ENCODE data around the gene NYAP2. TPM values are rescaled to one million over a fixed set of nuclear protein-coding genes. Genes with fewer than 3 reads are reported as not detected.

The NYAP2 gene
- total and polyA plus RNA-seq, 12 donors = 0.04 TPM; not detected in 11

DNA sequence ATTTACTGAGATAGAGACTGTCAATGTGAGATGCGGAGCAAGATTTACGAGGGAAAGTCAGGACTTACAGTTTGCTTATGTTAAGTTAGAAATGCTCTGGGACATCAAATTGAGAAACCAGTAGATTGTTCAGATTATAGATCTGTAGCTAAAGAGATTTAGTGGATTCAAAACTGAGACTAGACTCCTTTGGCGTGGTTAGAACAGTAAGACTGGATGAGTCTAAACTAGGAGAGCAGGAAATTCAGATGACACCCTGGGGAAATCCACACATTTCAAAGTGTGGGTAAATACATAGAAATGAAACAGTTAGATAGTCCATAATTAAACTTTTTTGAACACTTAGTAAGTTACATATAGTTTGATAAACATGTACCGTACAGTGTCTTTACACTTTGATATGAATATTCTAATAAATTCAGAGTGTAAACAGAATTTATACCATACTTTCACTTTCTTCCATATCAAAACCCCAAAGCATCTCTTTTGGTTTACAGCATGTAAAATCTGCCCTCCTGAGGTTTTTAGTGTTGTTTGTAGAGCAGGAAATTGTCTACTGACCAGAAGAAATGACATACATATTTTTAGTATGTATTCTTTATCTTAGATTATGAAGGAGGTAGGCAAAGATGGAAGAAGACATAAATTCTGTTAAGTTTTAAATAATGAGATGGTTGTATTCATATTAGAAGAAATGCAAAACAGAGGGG lies 231.5 kb downstream of the NYAP2 start:
- DNase-seq (no peak), ATAC-seq (no peak)
- H3K27me3 ChIP-seq = peaks cover 0 to 10% (median 0%) of the 10 kb centered on the region in 7 donors
- intact Hi-C loops (cut with DNase I) = no loop called here
- H3K27ac ChIP-seq = no peak overlapping the region
- WGBS, 2 donors = 84 to 89% methylated on average over 4 of the region's 4 CpGs
- H3K36me3 ChIP-seq = no peaks in the 10 kb centered on the region
- TF ChIP-seq, protein P1, sequence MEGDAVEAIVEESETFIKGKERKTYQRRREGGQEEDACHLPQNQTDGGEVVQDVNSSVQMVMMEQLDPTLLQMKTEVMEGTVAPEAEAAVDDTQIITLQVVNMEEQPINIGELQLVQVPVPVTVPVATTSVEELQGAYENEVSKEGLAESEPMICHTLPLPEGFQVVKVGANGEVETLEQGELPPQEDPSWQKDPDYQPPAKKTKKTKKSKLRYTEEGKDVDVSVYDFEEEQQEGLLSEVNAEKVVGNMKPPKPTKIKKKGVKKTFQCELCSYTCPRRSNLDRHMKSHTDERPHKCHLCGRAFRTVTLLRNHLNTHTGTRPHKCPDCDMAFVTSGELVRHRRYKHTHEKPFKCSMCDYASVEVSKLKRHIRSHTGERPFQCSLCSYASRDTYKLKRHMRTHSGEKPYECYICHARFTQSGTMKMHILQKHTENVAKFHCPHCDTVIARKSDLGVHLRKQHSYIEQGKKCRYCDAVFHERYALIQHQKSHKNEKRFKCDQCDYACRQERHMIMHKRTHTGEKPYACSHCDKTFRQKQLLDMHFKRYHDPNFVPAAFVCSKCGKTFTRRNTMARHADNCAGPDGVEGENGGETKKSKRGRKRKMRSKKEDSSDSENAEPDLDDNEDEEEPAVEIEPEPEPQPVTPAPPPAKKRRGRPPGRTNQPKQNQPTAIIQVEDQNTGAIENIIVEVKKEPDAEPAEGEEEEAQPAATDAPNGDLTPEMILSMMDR (IDR thresholded peaks at IDR 0.05) = no peak
- H3K4me1 ChIP-seq = no peaks in the 10 kb centered on the region
- no peaks in the 10 kb centered on the region for H3K9me3 ChIP-seq
- H3K4me3 ChIP-seq = no peak overlapping the region

DNA sequence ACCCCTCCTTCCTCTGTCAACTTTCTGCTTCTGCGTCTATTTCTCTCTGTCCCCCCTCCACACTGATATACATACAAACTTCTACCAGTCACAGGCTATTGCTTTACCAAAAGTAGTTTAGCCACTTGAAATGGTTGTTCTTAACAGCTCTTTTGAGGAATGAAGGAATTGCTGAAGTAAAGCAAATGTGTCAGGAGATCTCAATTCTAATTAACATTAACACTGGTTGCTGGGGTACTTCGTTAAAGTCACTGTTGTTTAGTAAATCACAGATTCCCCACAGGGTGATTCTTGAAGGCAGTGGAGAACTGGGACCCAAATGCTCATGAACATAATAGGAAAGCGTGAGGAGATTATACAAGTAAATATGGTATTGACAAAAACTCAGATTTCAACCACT lies 232.8 kb downstream of the NYAP2 start:
- WGBS, 2 donors = 76 to 78% methylated on average over 3 of the region's 3 CpGs
- Histone ChIP-seq H3K36me3 (no peaks in the 10 kb centered on the region), H3K27ac (no peak overlapping the region), H3K27me3 (peaks cover 0 to 10% (median 0%) of the 10 kb centered on the region in 7 donors), H3K4me3 (no peak overlapping the region), H3K9me3 (no peaks in the 10 kb centered on the region), H3K4me1 (no peaks in the 10 kb centered on the region)
- TF ChIP-seq, protein P1 (IDR thresholded peaks at IDR 0.05) = no peak
- no peak for ATAC-seq
- DNase-seq = no peak
- intact Hi-C loops (cut with DNase I) = no loop called here

DNA sequence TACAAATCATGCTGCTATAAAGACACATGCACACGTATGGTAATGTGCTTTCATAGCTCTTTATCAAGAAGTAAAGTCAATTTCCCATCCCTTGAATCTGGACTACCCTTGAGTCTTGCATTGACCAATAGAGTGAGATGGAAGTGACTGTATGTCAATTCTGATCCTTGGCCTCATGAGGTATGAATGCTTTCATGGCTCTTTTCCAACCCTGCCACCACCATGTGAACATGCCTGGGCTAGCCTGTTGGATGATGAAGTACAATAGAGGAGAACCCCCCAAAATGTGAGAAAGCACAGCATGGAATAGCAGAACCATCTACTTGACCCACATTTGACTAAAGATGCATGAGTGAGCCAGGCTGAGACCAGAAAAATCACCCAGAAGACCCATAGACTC lies 237.0 kb downstream of the NYAP2 start:
- TF ChIP-seq, protein P1 (IDR thresholded peaks at IDR 0.05) = no peak
- no peak for ATAC-seq
- DNase-seq = no peak
- 71 to 87% methylated on average over 1 of the region's 1 CpG for WGBS, 2 donors
- H3K9me3 ChIP-seq = no peaks in the 10 kb centered on the region
- H3K4me1 ChIP-seq = no peaks in the 10 kb centered on the region
- intact Hi-C loops (cut with DNase I) = no loop called here
- no peak overlapping the region for H3K4me3 ChIP-seq
- no peak overlapping the region for H3K27ac ChIP-seq
- peaks cover 0 to 7% (median 0%) of the 10 kb centered on the region in 7 donors for H3K27me3 ChIP-seq
- no peaks in the 10 kb centered on the region for H3K36me3 ChIP-seq

DNA sequence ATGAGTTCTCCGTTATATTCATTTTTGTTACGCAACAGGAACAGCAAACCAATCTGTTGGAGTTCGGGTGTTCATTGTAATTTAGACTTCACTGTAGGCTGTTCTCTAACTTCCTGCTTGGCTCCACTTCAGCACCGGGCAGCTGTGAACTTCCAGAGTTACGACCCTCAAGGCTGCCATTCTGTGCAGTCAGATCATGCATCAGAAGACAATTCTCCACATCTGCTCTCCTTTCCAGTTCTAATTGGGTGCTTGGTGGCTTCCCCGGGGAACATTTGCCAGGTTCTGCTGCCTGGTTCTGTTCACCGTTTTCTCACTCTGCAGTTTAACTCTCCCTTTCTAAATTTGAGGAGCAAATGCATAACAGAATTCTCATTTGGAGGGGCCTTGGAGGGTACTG lies 237.7 kb downstream of the NYAP2 start:
- 40 to 47% methylated on average over 7 of the region's 7 CpGs for WGBS, 2 donors
- ATAC-seq (no peak), DNase-seq (no peak)

More for the DNA sequence above, 237.7 kb downstream of the NYAP2 start:
- no peaks in the 10 kb centered on the region for H3K4me1 ChIP-seq
- H3K4me3 ChIP-seq = no peak overlapping the region
- no peaks in the 10 kb centered on the region for H3K9me3 ChIP-seq
- intact Hi-C loops (cut with DNase I) = no loop called here
- peaks cover 0 to under 1% (median 0%) of the 10 kb centered on the region in 7 donors for H3K27me3 ChIP-seq
- TF ChIP-seq, protein P1 (IDR thresholded peaks at IDR 0.05) = no peak
- no peaks in the 10 kb centered on the region for H3K36me3 ChIP-seq
- no peak overlapping the region for H3K27ac ChIP-seq

Data from heart right ventricle (tissue), 16 donors.